BJ (cell line): ENCODE measurements around the gene SELENOH. TPM values are rescaled to one million over a fixed set of nuclear protein-coding genes. Genes with fewer than 3 reads are reported as not detected.

Source experiments
- CTCF ChIA-PET: fragments of 350-600 bp; formaldehyde crosslinking; extraction: SDS; loops from one replicate; lab custom pipeline; 2021; ENCODE audit warnings: antibody characterized with exemption, inconsistent platforms; lab: Yijun Ruan, JAX
- POLR2A ChIA-PET: fragments of 300-600 bp; sonication (Branson Sonifier 250); formaldehyde crosslinking; extraction: SDS; loops from one replicate; lab custom pipeline; 2021; ENCODE audit warnings: antibody characterized with exemption; lab: Charles Lee
- DNase-seq: peaks from one replicate; pipeline ENCODE4 v3.0.0-alpha.2; 2011; ENCODE audit warnings: low read depth
- H3K27me3 ChIP-seq: 2 replicates; pipeline ENCODE4 v1.6.0; 2011; ENCODE audit warnings: low read length; ENCODE audit not compliant: control insufficient read depth, insufficient read depth
- H3K36me3 ChIP-seq: 2 replicates; pipeline ENCODE4 v1.5.1; 2011; ENCODE audit warnings: low read length; ENCODE audit not compliant: control insufficient read depth, insufficient read depth
- H3K4me3 ChIP-seq: 2 replicates; pipeline ENCODE4 v1.5.1; 2011; ENCODE audit warnings: low read depth, mild to moderate bottlenecking, control low read depth, low read length
- CTCF ChIP-seq: IDR thresholded peaks from 2 replicates; pipeline ENCODE4 v1.5.1; 2011; ENCODE audit warnings: low read depth, mild to moderate bottlenecking, control low read depth, inconsistent platforms, low read length, moderate library complexity; ENCODE audit not compliant: insufficient read depth
- polyA plus RNA-seq: library from polyadenylated mRNA; depleted of rRNA; stranded (reverse); fragments of >200 nt; gene quantifications from 2 replicates; pipeline ENCODE4 v1.2.3, GENCODE V29; 2011

SELENOH gene
- polyA plus RNA-seq, 1 experiment: 50.7 TPM

GRCh38 chr11:57777969-57778317, 36.7 kb downstream of the SELENOH start:
- H3K36me3 ChIP-seq: 0 out of 2 replicates have a peak, but pooled peaks cover 1% of the 10 kb centered on the region
- H3K4me3 ChIP-seq: no peak overlapping the region
- ChIA-PET CTCF (interaction anchor here (1.1 to 3.3 kb wide), 3 partner anchors 13 to 23 kb away, joined by 4 to 12 read pairs (median 6); partner anchors contain the start of gene CTNND1), POLR2A (interaction anchor here (0.5 to 1.4 kb wide), 3 partner anchors 16 to 42 kb away, joined by 3 to 13 read pairs (median 6); partner anchors contain the start of genes CTNND1 and SELENOH)
- no peaks in the 10 kb centered on the region for H3K27me3 ChIP-seq
- no peak for TF ChIP-seq CTCF
- no peak for DNase-seq

- DNase-seq: peak; percentile 87
- TF ChIP-seq CTCF: no peak
- CTCF ChIA-PET: interaction anchor here (0.9 to 3.3 kb wide), 4 partner anchors 14 to 27 kb away, joined by 4 to 12 read pairs (median 6); partner anchors contain the start of genes BTBD18 and CTNND1
Measured at GRCh38 chr11:57778318-57779037, 37.2 kb downstream of the SELENOH start.

GRCh38 chr11:57779276-57779675, 38.0 kb downstream of the SELENOH start:
- peak; percentile 32; the same call in 1 of the 2 replicates for TF ChIP-seq CTCF
- CTCF ChIA-PET: interaction anchor here (0.9 to 3.3 kb wide), 3 partner anchors 14 to 28 kb away, joined by 4 to 12 read pairs (median 5); partner anchors contain the start of genes BTBD18 and CTNND1
- Histone ChIP-seq H3K36me3 (0 out of 2 replicates have a peak, but pooled peaks cover 1% of the 10 kb centered on the region), H3K4me3 (no peak overlapping the region), H3K27me3 (no peaks in the 10 kb centered on the region)
- DNase-seq: no peak
- POLR2A ChIA-PET: interaction anchor here (1.4 kb wide), 1 partner anchor 38 kb away, joined by 6 read pairs; the partner anchor contains the start of gene SELENOH

More at GRCh38 chr11:57778318-57779037, 37.2 kb downstream of the SELENOH start:
- no peak overlapping the region for H3K4me3 ChIP-seq
- POLR2A ChIA-PET: interaction anchor here (0.5 to 1.4 kb wide), 4 partner anchors 17 to 42 kb away, joined by 3 to 13 read pairs (median 4); partner anchors contain the start of genes CTNND1 and SELENOH
- H3K27me3 ChIP-seq: no peaks in the 10 kb centered on the region
- H3K36me3 ChIP-seq: 0 out of 2 replicates have a peak, but pooled peaks cover 1% of the 10 kb centered on the region

- Histone ChIP-seq H3K4me3 (no peak overlapping the region), H3K27me3 (no peaks in the 10 kb centered on the region), H3K36me3 (0 out of 2 replicates have a peak, but pooled peaks cover 1% of the 10 kb centered on the region)
- DNase-seq: no peak
- ChIA-PET CTCF (interaction anchor here (0.6 to 1.7 kb wide), 2 partner anchors 10 to 19 kb away, joined by 3 to 6 read pairs; no protein-coding TSS in a partner anchor), POLR2A (interaction anchor here (0.6 kb wide), 1 partner anchor 12 kb away, joined by 9 read pairs; no protein-coding TSS in a partner anchor)
- TF ChIP-seq CTCF: no peak
Measured at GRCh38 chr11:57781529-57781943, 40.2 kb downstream of the SELENOH start.

GRCh38 chr11:57785072-57785471, 43.8 kb downstream of the SELENOH start:
- TF ChIP-seq CTCF: no peak
- H3K27me3 ChIP-seq: no peaks in the 10 kb centered on the region
- 0 out of 2 replicates have a peak, but pooled peaks cover 1% of the 10 kb centered on the region for H3K36me3 ChIP-seq
- H3K4me3 ChIP-seq: no peak overlapping the region
- DNase-seq: no peak
- CTCF ChIA-PET: interaction anchor here (0.7 to 1.4 kb wide), 3 partner anchors 14 to 26 kb away, joined by 3 to 8 read pairs (median 4); no protein-coding TSS in a partner anchor
- POLR2A ChIA-PET: no interaction called here
